HG03469 (cell line): ENCODE data around the gene DOLK.

Experiments used
- ATAC-seq: cut with Tn5 transposase; IDR thresholded peaks from one replicate; pipeline ENCODE4 v1.9.1; 2021; ENCODE audit warnings: mild to moderate bottlenecking, moderate library complexity, moderate number of reproducible peaks; ENCODE audit not compliant: unreplicated experiment

The DOLK gene

GRCh38 chr9:128910906-128911305 lies 36.5 kb downstream of the DOLK start:
- ATAC-seq = no peak

GRCh38 chr9:128909859-128910258 lies 37.5 kb downstream of the DOLK start:
- no peak for ATAC-seq

GRCh38 chr9:128908372-128908771 lies 39.0 kb downstream of the DOLK start:
- no peak for ATAC-seq

GRCh38 chr9:128906741-128907140 lies 40.7 kb downstream of the DOLK start:
- ATAC-seq = no peak

GRCh38 chr9:128905964-128906363 lies 41.4 kb downstream of the DOLK start:
- ATAC-seq = no peak

- ATAC-seq = no peak
These were observed 43.4 kb downstream of the DOLK start for GRCh38 chr9:128903871-128904620.

- no peak for ATAC-seq
These were observed 44.3 kb downstream of the DOLK start for GRCh38 chr9:128903079-128903461.

- peak; percentile 70 for ATAC-seq
These were observed 44.9 kb downstream of the DOLK start for GRCh38 chr9:128902351-128903078.

GRCh38 chr9:128901822-128902221 lies 45.6 kb downstream of the DOLK start:
- ATAC-seq = no peak

GRCh38 chr9:128901379-128901778 lies 46.0 kb downstream of the DOLK start:
- no peak for ATAC-seq

GRCh38 chr9:128899566-128900322 lies 47.7 kb downstream of the DOLK start:
- no peak for ATAC-seq

GRCh38 chr9:128898845-128899565 lies 48.4 kb downstream of the DOLK start:
- no peak for ATAC-seq

GRCh38 chr9:128898382-128898781 lies 49.0 kb downstream of the DOLK start:
- ATAC-seq = no peak

- ATAC-seq = no peak
These were observed 51.8 kb downstream of the DOLK start for GRCh38 chr9:128895556-128895955.
